PC-9 (cell line): Measurements from ENCODE around the gene CMKLR1.

Experiments
- EZH2 ChIP-seq: fragments of 200-600 bp; sonication (generic); IDR thresholded peaks from 2 replicates; pipeline ENCODE4 v1.8.0; 2017; ENCODE audit warnings: antibody characterized with exemption, low read depth
- TF ChIP-seq, protein P1 (sequence below): fragments of 200-600 bp; sonication (generic); conservative IDR thresholded peaks from 2 replicates; pipeline ENCODE4 v1.6.1; 2017; ENCODE audit warnings: mixed run types, antibody characterized with exemption, mild to moderate bottlenecking, moderate library complexity

GRCh38 chr12:108260969-108261368 lies 78.1 kb downstream of the CMKLR1 start:
- TF ChIP-seq EZH2 = no peak
- TF ChIP-seq, protein P1, sequence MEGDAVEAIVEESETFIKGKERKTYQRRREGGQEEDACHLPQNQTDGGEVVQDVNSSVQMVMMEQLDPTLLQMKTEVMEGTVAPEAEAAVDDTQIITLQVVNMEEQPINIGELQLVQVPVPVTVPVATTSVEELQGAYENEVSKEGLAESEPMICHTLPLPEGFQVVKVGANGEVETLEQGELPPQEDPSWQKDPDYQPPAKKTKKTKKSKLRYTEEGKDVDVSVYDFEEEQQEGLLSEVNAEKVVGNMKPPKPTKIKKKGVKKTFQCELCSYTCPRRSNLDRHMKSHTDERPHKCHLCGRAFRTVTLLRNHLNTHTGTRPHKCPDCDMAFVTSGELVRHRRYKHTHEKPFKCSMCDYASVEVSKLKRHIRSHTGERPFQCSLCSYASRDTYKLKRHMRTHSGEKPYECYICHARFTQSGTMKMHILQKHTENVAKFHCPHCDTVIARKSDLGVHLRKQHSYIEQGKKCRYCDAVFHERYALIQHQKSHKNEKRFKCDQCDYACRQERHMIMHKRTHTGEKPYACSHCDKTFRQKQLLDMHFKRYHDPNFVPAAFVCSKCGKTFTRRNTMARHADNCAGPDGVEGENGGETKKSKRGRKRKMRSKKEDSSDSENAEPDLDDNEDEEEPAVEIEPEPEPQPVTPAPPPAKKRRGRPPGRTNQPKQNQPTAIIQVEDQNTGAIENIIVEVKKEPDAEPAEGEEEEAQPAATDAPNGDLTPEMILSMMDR = no peak
